Epidermal melanocyte (primary cell): ENCODE results near the gene NHSL2.
A peak's percentile ranks its signal among the peaks of the same experiment; 100 is the strongest.

Experiments used
- DNase-seq: peaks from one replicate; pipeline ENCODE4 v3.0.0; 2011; ENCODE audit warnings: low spot score; ENCODE audit not compliant: insufficient read length

NHSL2 gene

DNA sequence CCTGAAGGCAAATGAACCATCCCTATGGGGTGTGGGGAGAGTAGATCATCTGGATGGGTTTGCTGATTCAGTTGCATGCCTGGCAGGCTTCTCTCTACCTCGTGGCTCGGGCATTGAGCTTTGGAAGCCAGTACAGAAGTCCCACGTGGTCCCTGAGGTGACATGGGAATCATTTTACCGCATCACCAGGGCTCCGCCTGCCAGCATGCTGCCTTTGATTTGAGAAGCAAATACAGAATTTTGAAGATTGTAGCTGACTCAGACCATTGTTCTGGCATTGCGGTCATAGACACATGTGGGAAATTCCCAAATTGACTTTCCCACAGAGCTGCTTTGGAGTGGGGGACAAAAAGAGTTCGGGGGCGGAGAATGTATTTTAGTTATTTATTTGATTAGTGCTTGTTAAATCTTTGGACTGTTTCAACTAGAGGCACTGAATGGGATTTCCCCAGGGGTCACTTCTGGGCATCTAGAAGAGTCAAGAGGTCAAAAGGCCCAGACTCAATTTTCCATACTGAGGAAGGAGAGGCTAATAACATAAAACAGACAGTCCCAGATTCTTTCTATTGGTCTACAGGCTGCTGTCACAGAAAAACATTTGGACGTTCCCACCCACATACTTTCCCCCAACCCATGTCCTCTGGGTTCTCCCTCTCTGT is 79.3 kb downstream of the NHSL2 start:
- no peak for DNase-seq

DNA sequence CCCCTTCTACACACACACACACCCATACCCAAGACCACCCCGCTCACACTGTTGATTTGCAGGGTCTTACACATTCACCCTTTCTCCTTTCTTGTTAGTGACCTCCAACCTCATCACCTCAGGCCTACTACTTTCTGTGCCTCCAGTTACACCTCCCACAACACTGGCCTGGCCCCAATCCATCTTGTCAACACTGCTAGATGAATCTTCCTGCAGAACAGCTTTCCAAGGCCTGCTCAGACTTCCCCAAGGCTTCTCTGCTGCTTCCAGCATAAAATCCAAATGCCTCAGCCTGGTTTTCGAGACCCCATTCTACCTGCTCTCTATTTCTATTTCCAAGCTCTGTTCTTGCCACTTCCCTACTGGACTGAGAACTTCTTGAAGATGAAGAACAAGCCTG is 79.9 kb downstream of the NHSL2 start:
- DNase-seq: no peak

- no peak for DNase-seq
Observed at GRCh38 chrX:71991164-71991563, 80.5 kb downstream of the NHSL2 start.

GRCh38 chrX:71992711-71993110 is 82.1 kb downstream of the NHSL2 start:
- no peak for DNase-seq

DNA sequence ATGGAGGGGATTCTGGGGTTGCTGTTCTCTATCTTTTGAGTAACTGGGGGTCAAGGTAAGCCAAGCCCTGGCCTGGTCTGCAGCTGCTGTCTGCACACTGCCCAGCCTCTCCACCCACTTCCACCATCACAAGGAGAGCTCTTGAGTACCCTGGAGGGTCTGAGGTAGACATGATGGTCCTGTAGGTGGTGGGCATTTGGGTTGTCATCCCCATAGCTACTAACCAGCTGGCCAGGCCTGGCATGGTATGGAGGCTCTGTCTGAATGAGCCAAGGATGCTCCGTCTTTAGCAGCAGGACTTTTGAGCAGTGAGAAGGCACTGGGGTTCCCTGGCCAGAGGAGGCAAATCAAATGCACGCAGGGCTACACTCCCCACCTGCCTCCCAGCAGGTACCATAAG is 82.7 kb downstream of the NHSL2 start:
- no peak for DNase-seq

DNA sequence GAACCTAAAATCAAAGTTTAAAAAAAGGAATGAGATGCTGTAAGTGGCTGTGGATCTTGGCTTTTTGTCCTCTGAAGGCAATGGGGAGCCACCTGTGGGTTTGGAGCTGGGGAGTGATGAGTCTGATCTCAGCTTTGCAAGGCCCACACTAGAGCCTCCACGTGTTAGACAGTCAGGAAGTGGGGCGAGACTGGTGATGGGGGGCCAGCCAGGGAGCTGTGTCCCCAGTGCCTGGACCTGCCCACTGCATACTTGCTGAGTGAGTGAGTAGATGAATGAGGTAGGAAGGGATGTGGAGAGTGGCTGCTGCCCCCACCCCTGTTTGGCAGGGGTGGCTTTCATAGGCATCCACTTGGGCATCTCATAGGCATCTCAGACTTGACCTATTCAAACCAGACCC is 84.0 kb downstream of the NHSL2 start:
- DNase-seq: no peak

DNA sequence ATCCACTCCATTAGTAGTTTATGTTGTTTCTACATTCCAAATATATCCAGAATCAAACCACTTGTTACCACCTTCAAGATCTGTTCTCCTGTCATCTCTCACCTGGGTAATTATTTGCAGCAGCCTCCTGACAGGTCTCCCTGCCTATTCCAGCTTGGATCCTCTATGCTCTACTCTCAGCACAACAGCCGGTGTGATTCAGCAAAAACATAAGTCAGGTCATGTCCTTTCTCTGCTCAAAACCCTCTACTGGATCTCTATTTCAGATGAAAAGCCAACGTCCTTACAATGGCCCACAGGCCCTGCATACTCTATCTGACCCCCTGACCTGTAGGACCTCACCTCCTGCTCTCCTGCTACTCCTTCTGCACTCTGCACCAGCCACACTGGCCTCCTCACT is 84.5 kb downstream of the NHSL2 start:
- DNase-seq: no peak

GRCh38 chrX:71996136-71996535 is 85.5 kb downstream of the NHSL2 start:
- no peak for DNase-seq

- no peak for DNase-seq
Observed at GRCh38 chrX:71996826-71997225, 86.2 kb downstream of the NHSL2 start.

DNA sequence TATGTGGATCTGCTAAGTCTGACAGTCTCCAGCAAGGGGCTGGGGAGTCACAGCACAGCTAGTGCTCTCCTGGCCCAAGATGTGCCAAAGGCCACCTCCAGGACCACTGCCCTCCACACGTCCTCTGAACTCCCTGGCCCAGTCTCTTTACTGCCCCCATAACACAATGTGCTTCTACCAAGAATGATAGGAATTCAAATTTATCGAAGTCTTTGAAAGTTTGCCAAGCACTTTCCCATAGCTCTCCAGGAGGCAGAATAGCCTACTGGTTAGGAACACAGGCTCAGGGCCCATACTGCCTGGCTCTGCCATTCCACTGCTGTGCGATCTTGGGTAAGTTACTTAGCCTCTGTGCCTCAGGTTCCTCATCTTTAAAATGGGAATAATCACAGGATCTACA is 86.7 kb downstream of the NHSL2 start:
- no peak for DNase-seq

GRCh38 chrX:71998836-71999509 is 88.3 kb downstream of the NHSL2 start:
- DNase-seq: peak; percentile 23

GRCh38 chrX:71999535-71999934 is 88.9 kb downstream of the NHSL2 start:
- DNase-seq: no peak

DNA sequence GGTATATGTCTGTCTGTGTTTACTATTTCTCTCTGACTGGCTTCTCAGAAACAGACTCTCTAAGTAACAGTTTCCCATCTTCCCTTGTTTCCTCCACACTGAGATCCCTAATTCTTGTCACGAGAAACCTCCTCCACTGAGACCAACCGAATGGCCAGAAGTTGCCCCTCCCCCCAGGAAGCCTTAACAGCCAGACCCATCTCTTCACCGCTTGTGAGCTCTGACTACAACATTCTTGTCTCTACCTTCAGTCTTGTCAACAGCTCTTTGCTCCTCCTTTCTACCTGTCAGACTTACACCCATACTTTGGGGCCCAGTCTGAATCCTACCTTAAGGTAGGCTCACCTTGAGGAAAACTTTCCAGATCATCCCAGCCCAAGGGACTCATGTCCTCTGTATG is 90.8 kb downstream of the NHSL2 start:
- no peak for DNase-seq

GRCh38 chrX:72001906-72002305 is 91.3 kb downstream of the NHSL2 start:
- DNase-seq: no peak

GRCh38 chrX:72002875-72003274 is 92.2 kb downstream of the NHSL2 start:
- no peak for DNase-seq

GRCh38 chrX:72003811-72004750 is 93.4 kb downstream of the NHSL2 start:
- DNase-seq: no peak

- no peak for DNase-seq
Observed at GRCh38 chrX:72005046-72005445, 94.4 kb downstream of the NHSL2 start.

DNA sequence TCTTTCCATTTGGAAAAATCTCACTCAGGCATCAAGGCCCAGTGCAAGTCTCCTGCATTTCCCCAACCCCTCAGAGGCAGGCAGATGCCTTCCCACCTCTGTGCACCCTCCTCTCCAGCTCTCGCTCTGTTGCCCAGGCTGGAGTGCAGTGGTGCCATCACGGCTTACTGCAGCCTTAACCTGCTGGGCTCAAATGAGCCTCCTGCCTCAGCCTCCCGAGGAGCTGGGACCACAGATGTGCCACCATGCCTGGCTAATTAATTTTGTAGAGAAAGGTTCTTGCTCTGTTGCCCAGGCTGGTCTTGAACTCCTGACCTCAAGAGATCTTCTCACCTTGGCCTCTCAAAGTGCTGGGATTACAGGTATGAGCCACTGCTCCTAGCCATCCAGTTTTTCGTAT is 95.8 kb downstream of the NHSL2 start:
- DNase-seq: no peak

DNA sequence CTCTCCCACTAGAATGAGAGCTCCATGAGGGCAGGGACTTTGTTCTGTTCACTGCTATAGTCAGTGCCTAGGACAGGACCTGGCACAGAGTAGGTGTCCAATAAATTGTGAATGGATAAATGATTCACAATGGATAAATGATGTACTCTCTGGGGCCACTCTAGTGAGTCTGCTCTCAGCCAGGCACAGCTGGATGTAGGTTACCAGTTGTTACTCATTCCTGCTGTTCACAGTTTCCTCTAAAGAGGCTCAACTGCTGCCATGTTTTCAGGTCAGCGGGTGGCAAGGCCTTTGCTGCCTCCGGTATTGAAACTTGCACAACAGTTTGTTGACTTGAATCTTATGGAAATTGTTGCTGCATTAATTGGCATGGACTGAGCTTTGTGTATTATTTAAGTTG is 99.1 kb downstream of the NHSL2 start:
- no peak for DNase-seq

DNA sequence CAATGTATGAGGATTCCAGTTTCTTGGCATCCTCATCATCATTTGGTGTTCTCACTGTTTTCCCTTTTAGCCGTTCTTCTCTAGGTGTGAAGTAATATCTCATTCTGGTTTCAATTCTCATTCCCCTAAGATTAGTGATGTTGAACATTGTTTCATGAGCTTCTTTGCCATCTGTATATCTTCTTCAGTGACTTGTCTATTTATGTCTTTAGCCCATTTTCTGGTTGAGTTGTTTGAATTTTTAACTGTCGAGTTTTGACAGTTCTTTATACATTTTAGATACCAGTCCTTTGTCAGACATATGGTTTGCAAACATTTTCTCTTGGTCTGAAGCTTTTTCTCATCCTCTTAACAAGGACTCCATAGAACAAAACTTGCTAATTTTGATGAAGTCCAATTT is 101.1 kb downstream of the NHSL2 start:
- DNase-seq: no peak

GRCh38 chrX:72015383-72015782 is 104.7 kb downstream of the NHSL2 start:
- DNase-seq: no peak
